Nephron progenitor cell (in vitro differentiated cells): ENCODE measurements around the gene EXOC8.

ENCODE experiments used
- DNase-seq: peaks from one replicate; pipeline ENCODE4 v3.0.0; 2021
- H3K27ac Mint-ChIP-seq: 2 replicates; pipeline ENCODE4 v1.8.0; 2021; ENCODE audit warnings: mild to moderate bottlenecking, moderate library complexity, mixed read lengths
- H3K27me3 Mint-ChIP-seq: 2 replicates; pipeline ENCODE4 v1.8.0; 2021; ENCODE audit warnings: mild to moderate bottlenecking, low read depth, mixed read lengths; ENCODE audit not compliant: poor library complexity
- H3K36me3 Mint-ChIP-seq: 2 replicates; pipeline ENCODE4 v1.8.0; 2021; ENCODE audit warnings: low read depth, mixed read lengths
- H3K4me1 Mint-ChIP-seq: 2 replicates; pipeline ENCODE4 v1.8.0; 2021; ENCODE audit warnings: mixed read lengths
- H3K4me3 Mint-ChIP-seq: 2 replicates; pipeline ENCODE4 v1.8.0; 2021; ENCODE audit warnings: mild to moderate bottlenecking, moderate library complexity, mixed read lengths
- H3K9me3 Mint-ChIP-seq: 2 replicates; pipeline ENCODE4 v1.8.0; 2021; ENCODE audit warnings: mild to moderate bottlenecking, moderate library complexity, mixed read lengths
- TF ChIP-seq, protein P1 (sequence below): fragments of 200-600 bp; sonication (generic); IDR thresholded peaks from 2 replicates; pipeline ENCODE4 v1.5.0; 2021; ENCODE audit warnings: antibody characterized with exemption

Gene EXOC8

GRCh38 chr1:231318015-231318355 lies 19.7 kb downstream of the EXOC8 start:
- TF ChIP-seq, protein P1, sequence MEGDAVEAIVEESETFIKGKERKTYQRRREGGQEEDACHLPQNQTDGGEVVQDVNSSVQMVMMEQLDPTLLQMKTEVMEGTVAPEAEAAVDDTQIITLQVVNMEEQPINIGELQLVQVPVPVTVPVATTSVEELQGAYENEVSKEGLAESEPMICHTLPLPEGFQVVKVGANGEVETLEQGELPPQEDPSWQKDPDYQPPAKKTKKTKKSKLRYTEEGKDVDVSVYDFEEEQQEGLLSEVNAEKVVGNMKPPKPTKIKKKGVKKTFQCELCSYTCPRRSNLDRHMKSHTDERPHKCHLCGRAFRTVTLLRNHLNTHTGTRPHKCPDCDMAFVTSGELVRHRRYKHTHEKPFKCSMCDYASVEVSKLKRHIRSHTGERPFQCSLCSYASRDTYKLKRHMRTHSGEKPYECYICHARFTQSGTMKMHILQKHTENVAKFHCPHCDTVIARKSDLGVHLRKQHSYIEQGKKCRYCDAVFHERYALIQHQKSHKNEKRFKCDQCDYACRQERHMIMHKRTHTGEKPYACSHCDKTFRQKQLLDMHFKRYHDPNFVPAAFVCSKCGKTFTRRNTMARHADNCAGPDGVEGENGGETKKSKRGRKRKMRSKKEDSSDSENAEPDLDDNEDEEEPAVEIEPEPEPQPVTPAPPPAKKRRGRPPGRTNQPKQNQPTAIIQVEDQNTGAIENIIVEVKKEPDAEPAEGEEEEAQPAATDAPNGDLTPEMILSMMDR, result no peak
- Mint-ChIP-seq H3K27ac (peak overlapping the region; percentile 58), H3K4me3 (no peak overlapping the region), H3K27me3 (peaks cover 16% of the 10 kb centered on the region), H3K9me3 (no peaks in the 10 kb centered on the region), H3K36me3 (no peaks in the 10 kb centered on the region), H3K4me1 (no peaks in the 10 kb centered on the region)
- no peak for DNase-seq

DNA sequence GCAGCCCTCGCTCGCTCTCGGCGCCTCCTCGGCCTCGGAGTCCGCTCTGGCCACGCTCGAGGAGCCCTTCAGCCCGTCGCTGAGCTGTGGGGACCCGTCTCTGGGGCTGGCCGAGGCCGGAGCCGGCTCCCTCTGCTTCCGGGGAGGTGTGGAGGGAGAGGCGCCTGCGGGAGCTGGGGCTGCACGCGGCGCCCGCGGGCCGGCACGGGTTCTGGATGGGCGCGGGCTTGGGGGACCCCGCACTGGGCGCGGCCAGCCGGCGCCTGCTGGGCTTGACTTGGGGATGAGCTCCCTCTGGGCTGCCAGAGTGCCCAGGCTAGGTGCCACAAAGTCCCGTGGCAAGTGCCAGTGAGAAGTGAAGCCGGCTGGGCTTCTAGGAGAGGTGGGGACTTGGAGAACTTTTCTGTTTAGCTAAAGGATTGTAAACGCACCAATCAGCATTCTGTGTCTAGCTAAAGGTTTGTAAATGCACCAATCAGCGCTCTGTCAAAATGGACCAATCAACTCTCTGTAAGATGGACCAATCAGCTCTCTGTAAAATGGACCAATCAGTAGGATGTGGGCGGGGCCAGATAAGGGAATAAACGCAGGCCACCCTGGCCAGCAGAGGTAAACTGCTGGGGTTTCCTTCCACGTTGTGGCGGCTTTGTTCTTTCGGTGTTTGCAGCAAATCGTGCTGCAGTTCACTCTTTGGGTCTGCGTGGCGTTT lies 20.2 kb downstream of the EXOC8 start:
- H3K4me1 Mint-ChIP-seq, result no peaks in the 10 kb centered on the region
- no peaks in the 10 kb centered on the region for H3K9me3 Mint-ChIP-seq
- TF ChIP-seq, protein P1, result no peak
- H3K36me3 Mint-ChIP-seq, result no peaks in the 10 kb centered on the region
- peaks cover 21% of the 10 kb centered on the region for H3K27me3 Mint-ChIP-seq
- DNase-seq, result no peak
- H3K27ac Mint-ChIP-seq, result no peak overlapping the region
- H3K4me3 Mint-ChIP-seq, result no peak overlapping the region

- no peak overlapping the region for H3K27ac Mint-ChIP-seq
- peak; percentile 36 for DNase-seq
- TF ChIP-seq, protein P1, result peak; percentile 30
- H3K4me3 Mint-ChIP-seq, result no peak overlapping the region
- no peaks in the 10 kb centered on the region for H3K36me3 Mint-ChIP-seq
- H3K4me1 Mint-ChIP-seq, result no peaks in the 10 kb centered on the region
- H3K27me3 Mint-ChIP-seq, result peaks cover 29% of the 10 kb centered on the region
- H3K9me3 Mint-ChIP-seq, result no peaks in the 10 kb centered on the region
Measured at GRCh38 chr1:231315887-231316286, 21.8 kb downstream of the EXOC8 start.

DNA sequence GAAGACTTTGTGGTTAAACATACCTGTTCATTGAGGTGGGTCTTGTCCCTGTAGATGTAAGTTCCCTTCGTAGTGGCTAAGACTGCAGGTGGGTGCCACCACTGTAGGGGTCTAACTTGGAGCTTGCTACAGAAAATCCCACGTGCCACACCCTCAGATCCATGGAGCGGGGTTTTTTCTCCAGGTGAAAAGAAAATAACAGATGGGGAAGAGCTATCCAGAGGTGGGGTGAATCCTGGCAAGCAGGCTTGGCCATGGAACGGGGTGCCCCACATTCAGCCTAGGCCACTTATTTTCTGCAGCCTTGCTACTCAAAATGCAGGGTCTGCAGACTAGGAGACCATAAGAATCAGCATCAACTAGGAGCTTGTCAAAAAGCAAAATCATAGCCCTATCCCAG lies 24.0 kb downstream of the EXOC8 start:
- Mint-ChIP-seq H3K36me3 (no peaks in the 10 kb centered on the region), H3K27me3 (peaks cover 29% of the 10 kb centered on the region), H3K4me1 (no peaks in the 10 kb centered on the region), H3K27ac (no peak overlapping the region), H3K4me3 (no peak overlapping the region), H3K9me3 (no peaks in the 10 kb centered on the region)
- no peak for DNase-seq
- TF ChIP-seq, protein P1, result no peak

- DNase-seq, result no peak
Measured at GRCh38 chr1:231312432-231312788, 25.2 kb downstream of the EXOC8 start.

More at GRCh38 chr1:231312432-231312788, 25.2 kb downstream of the EXOC8 start:
- Mint-ChIP-seq H3K9me3 (no peaks in the 10 kb centered on the region), H3K36me3 (no peaks in the 10 kb centered on the region), H3K27me3 (peaks cover 29% of the 10 kb centered on the region), H3K27ac (no peak overlapping the region), H3K4me3 (no peak overlapping the region), H3K4me1 (no peaks in the 10 kb centered on the region)
- TF ChIP-seq, protein P1, result no peak
